Activated naive CD4-positive, alpha-beta T cell treated with anti-CD3 and anti-CD28 coated beads, Interleukin-2, amount 10 ng/mL, durations not matched to agents 7 days and 5 days (primary cell): ENCODE data around the gene LYSMD4.
A peak's percentile ranks its signal among the peaks of the same experiment; 100 is the strongest.
"Not testable (repeated sequence)": the region's sequence is repeated elsewhere in the genome, so short reads cannot be mapped to it uniquely, and the experiment has no call there.

Experiments
- CTCF ChIA-PET: fragments of 350-600 bp; sonication (Branson Sonifier 250); formaldehyde crosslinking; loops from one replicate; lab custom pipeline; 2021; ENCODE audit warnings: antibody characterized with exemption; lab: Charles Lee
- DNase-seq: peaks from one replicate; pipeline ENCODE4 v3.0.0-alpha.2; 2020
- H3K27ac Mint-ChIP-seq: one replicate; pipeline ENCODE4 v1.8.0; 2021; ENCODE audit warnings: mild to moderate bottlenecking, moderate library complexity, mixed read lengths
- H3K27me3 Mint-ChIP-seq: one replicate; pipeline ENCODE4 v1.8.0; 2021; ENCODE audit warnings: mild to moderate bottlenecking, mixed read lengths
- H3K36me3 Mint-ChIP-seq: one replicate; pipeline ENCODE4 v1.8.0; 2021; ENCODE audit warnings: mixed read lengths
- H3K4me1 Mint-ChIP-seq: one replicate; pipeline ENCODE4 v1.8.0; 2021; ENCODE audit warnings: mixed read lengths
- H3K4me3 Mint-ChIP-seq: one replicate; pipeline ENCODE4 v1.8.0; 2021; ENCODE audit warnings: mild to moderate bottlenecking, moderate library complexity, mixed read lengths
- H3K9me3 Mint-ChIP-seq: one replicate; pipeline ENCODE4 v1.8.0; 2021; ENCODE audit warnings: mixed read lengths

The LYSMD4 gene

GRCh38 chr15:99733268-99734039, at the start of gene LYSMD4:
Gene LYSMD4 (minus strand): TSS chr15:99733437. CDS start chr15:99731999, 1,438 bp downstream.
- CTCF ChIA-PET = interaction anchor here (1.3 to 2.1 kb wide), 6 partner anchors 21 to 461 kb away, joined by 3 to 12 read pairs (median 7); no protein-coding TSS in a partner anchor
- DNase-seq = peak; percentile 99
- Mint-ChIP-seq H3K9me3 (no peaks in the 10 kb centered on the region), H3K27ac (peak within 1 kb of the TSS; percentile 96), H3K4me3 (peak within 1 kb of the TSS; percentile 83), H3K27me3 (no peaks in the 10 kb centered on the region), H3K36me3 (peaks cover 17% of the 10 kb centered on the region), H3K4me1 (peaks cover 42% of the 10 kb centered on the region)

- H3K4me3 Mint-ChIP-seq, DNase-seq, CTCF ChIA-PET, H3K4me1 Mint-ChIP-seq, H3K27ac Mint-ChIP-seq, H3K9me3 Mint-ChIP-seq, H3K36me3 Mint-ChIP-seq, H3K27me3 Mint-ChIP-seq: not testable (repeated sequence)
Measured at GRCh38 chr15:99782029-99782428, 48.8 kb upstream of the LYSMD4 start.

- CTCF ChIA-PET = interaction anchor here (0.5 kb wide), 1 partner anchor 504 kb away, joined by 4 read pairs; no protein-coding TSS in a partner anchor
- Mint-ChIP-seq H3K27ac (no peak overlapping the region), H3K27me3 (no peaks in the 10 kb centered on the region), H3K36me3 (no peaks in the 10 kb centered on the region), H3K4me1 (no peaks in the 10 kb centered on the region), H3K4me3 (no peak overlapping the region), H3K9me3 (no peaks in the 10 kb centered on the region)
- no peak for DNase-seq
Measured at GRCh38 chr15:99777144-99777543, 43.9 kb upstream of the LYSMD4 start.

GRCh38 chr15:99764522-99764921, 31.3 kb upstream of the LYSMD4 start:
- no peak overlapping the region for H3K27ac Mint-ChIP-seq
- no peaks in the 10 kb centered on the region for H3K9me3 Mint-ChIP-seq
- H3K36me3 Mint-ChIP-seq = no peaks in the 10 kb centered on the region
- no peak overlapping the region for H3K4me3 Mint-ChIP-seq
- DNase-seq = no peak
- CTCF ChIA-PET = no interaction called here
- no peaks in the 10 kb centered on the region for H3K4me1 Mint-ChIP-seq
- H3K27me3 Mint-ChIP-seq = peaks cover 4% of the 10 kb centered on the region

- CTCF ChIA-PET = no interaction called here
- Mint-ChIP-seq H3K9me3 (no peaks in the 10 kb centered on the region), H3K27ac (no peak overlapping the region), H3K36me3 (no peaks in the 10 kb centered on the region), H3K27me3 (peaks cover 4% of the 10 kb centered on the region), H3K4me3 (no peak overlapping the region), H3K4me1 (no peaks in the 10 kb centered on the region)
- no peak for DNase-seq
Measured at GRCh38 chr15:99763827-99764226, 30.6 kb upstream of the LYSMD4 start.

- Mint-ChIP-seq H3K36me3 (no peaks in the 10 kb centered on the region), H3K9me3 (no peaks in the 10 kb centered on the region), H3K27me3 (peaks cover 12% of the 10 kb centered on the region), H3K27ac (no peak overlapping the region), H3K4me3 (no peak overlapping the region), H3K4me1 (no peaks in the 10 kb centered on the region)
- CTCF ChIA-PET = interaction anchor here (1.1 kb wide), 1 partner anchor 489 kb away, joined by 3 read pairs; no protein-coding TSS in a partner anchor
- no peak for DNase-seq
Measured at GRCh38 chr15:99762288-99762687, 29.1 kb upstream of the LYSMD4 start.

- H3K27ac Mint-ChIP-seq = no peak overlapping the region
- H3K4me3 Mint-ChIP-seq = no peak overlapping the region
- no peaks in the 10 kb centered on the region for H3K36me3 Mint-ChIP-seq
- H3K27me3 Mint-ChIP-seq = peaks cover 18% of the 10 kb centered on the region
- DNase-seq = peak; percentile 46
- H3K9me3 Mint-ChIP-seq = no peaks in the 10 kb centered on the region
- CTCF ChIA-PET = interaction anchor here (0.5 to 7.9 kb wide), 20 partner anchors 9 to 648 kb away, joined by 3 to 58 read pairs (median 4); partner anchors contain the start of gene LYSMD4
- peaks cover 5% of the 10 kb centered on the region for H3K4me1 Mint-ChIP-seq
Measured at GRCh38 chr15:99755692-99756409, 22.6 kb upstream of the LYSMD4 start.

- H3K4me3 Mint-ChIP-seq = no peak overlapping the region
Measured at GRCh38 chr15:99753066-99753465, 19.8 kb upstream of the LYSMD4 start.

GRCh38 chr15:99752556-99752955, 19.3 kb upstream of the LYSMD4 start:
- Mint-ChIP-seq H3K27me3 (peaks cover 12% of the 10 kb centered on the region), H3K9me3 (no peaks in the 10 kb centered on the region), H3K27ac (no peak overlapping the region), H3K4me3 (no peak overlapping the region), H3K4me1 (peaks cover 5% of the 10 kb centered on the region), H3K36me3 (no peaks in the 10 kb centered on the region)
- CTCF ChIA-PET = interaction anchor here (0.6 to 7.9 kb wide), 5 partner anchors 18 to 479 kb away, joined by 3 to 58 read pairs (median 4); partner anchors contain the start of gene LYSMD4
- no peak for DNase-seq

More at GRCh38 chr15:99753066-99753465, 19.8 kb upstream of the LYSMD4 start:
- H3K9me3 Mint-ChIP-seq = no peaks in the 10 kb centered on the region
- H3K27me3 Mint-ChIP-seq = peaks cover 14% of the 10 kb centered on the region
- DNase-seq = no peak
- CTCF ChIA-PET = interaction anchor here (1.4 to 7.9 kb wide), 4 partner anchors 19 to 480 kb away, joined by 3 to 58 read pairs (median 11); partner anchors contain the start of gene LYSMD4
- no peaks in the 10 kb centered on the region for H3K36me3 Mint-ChIP-seq
- peaks cover 5% of the 10 kb centered on the region for H3K4me1 Mint-ChIP-seq
- H3K27ac Mint-ChIP-seq = no peak overlapping the region

GRCh38 chr15:99750326-99750725, 17.1 kb upstream of the LYSMD4 start:
- H3K4me1 Mint-ChIP-seq, H3K9me3 Mint-ChIP-seq, H3K36me3 Mint-ChIP-seq, DNase-seq, H3K4me3 Mint-ChIP-seq, H3K27ac Mint-ChIP-seq: not testable (repeated sequence)
- peaks cover 10% of the 10 kb centered on the region for H3K27me3 Mint-ChIP-seq
- CTCF ChIA-PET = interaction anchor here (7.9 kb wide), 1 partner anchor 477 kb away, joined by 58 read pairs; no protein-coding TSS in a partner anchor

- Mint-ChIP-seq H3K36me3 (no peaks in the 10 kb centered on the region), H3K4me3 (no peak overlapping the region), H3K9me3 (no peaks in the 10 kb centered on the region), H3K4me1 (no peaks in the 10 kb centered on the region), H3K27me3 (peaks cover 16% of the 10 kb centered on the region), H3K27ac (no peak overlapping the region)
- CTCF ChIA-PET = no interaction called here
- DNase-seq = no peak
Measured at GRCh38 chr15:99749386-99749785, 16.1 kb upstream of the LYSMD4 start.

- H3K27me3 Mint-ChIP-seq = peaks cover 17% of the 10 kb centered on the region
- H3K9me3 Mint-ChIP-seq = no peaks in the 10 kb centered on the region
- no peak overlapping the region for H3K4me3 Mint-ChIP-seq
- no peaks in the 10 kb centered on the region for H3K36me3 Mint-ChIP-seq
- no peaks in the 10 kb centered on the region for H3K4me1 Mint-ChIP-seq
- CTCF ChIA-PET = interaction anchor here (1.1 kb wide), 1 partner anchor 10 kb away, joined by 3 read pairs; no protein-coding TSS in a partner anchor
- H3K27ac Mint-ChIP-seq = no peak overlapping the region
- DNase-seq = no peak
Measured at GRCh38 chr15:99745370-99746086, 12.3 kb upstream of the LYSMD4 start.

- CTCF ChIA-PET = no interaction called here
- no peaks in the 10 kb centered on the region for H3K4me1 Mint-ChIP-seq
- peaks cover 17% of the 10 kb centered on the region for H3K27me3 Mint-ChIP-seq
- DNase-seq = no peak
- H3K27ac Mint-ChIP-seq = no peak overlapping the region
- no peaks in the 10 kb centered on the region for H3K36me3 Mint-ChIP-seq
- H3K4me3 Mint-ChIP-seq = no peak overlapping the region
- H3K9me3 Mint-ChIP-seq = no peaks in the 10 kb centered on the region
Measured at GRCh38 chr15:99744142-99744541, 10.9 kb upstream of the LYSMD4 start.

GRCh38 chr15:99741835-99742234, 8.6 kb upstream of the LYSMD4 start:
- CTCF ChIA-PET = interaction anchor here (1.1 kb wide), 2 partner anchors 12 to 25 kb away, joined by 3 read pairs; no protein-coding TSS in a partner anchor
- Mint-ChIP-seq H3K4me3 (no peak overlapping the region), H3K36me3 (no peaks in the 10 kb centered on the region), H3K27ac (no peak overlapping the region), H3K27me3 (peaks cover 17% of the 10 kb centered on the region), H3K9me3 (no peaks in the 10 kb centered on the region), H3K4me1 (peaks cover 8% of the 10 kb centered on the region)
- DNase-seq = no peak
